Germinal center (tissue), 1 donor: Measurements from ENCODE around the gene PCSK6.

ENCODE experiments used
- DNase-seq: peaks from one replicate; pipeline ENCODE4 v3.0.0; 2012; ENCODE audit warnings: mixed read lengths, low spot score

Gene PCSK6

DNA sequence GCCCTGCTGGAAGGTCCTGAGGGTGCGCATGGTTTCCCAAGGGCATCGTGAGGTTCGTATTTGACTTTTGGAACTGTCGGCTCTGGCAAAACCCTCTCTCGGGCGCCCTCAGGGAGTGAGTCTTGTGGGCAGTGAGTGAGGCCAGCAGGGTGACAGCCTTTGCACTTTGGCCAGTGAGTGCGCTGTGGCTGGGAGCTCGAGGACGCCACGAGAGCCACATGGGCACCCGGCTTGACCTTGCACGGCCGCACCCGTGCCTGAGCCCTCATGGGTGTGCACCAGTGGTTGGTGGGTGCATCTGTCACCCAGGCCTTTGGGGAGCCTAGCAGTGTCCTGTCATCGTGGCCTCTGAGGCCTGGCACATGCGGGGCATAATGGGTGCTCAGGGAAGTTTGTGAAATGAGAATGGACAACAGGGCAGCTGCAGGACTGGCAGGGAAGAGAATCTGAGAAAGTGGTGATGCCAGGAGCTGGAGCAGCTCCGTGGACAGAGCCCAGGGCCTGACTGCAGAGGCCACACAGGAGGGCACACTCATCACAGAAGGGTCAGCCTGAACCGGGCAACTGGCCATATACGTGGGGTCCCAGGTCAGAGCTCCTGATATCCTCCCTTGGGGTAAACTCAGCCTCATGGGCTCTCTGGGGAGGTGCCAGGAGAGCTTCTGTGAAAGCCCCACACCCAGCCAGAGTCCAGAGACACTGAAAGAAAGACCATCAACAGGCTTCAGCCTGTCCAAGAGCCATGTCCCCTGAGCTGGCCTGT lies 164.1 kb downstream of the PCSK6 start:
- DNase-seq, result no peak

DNA sequence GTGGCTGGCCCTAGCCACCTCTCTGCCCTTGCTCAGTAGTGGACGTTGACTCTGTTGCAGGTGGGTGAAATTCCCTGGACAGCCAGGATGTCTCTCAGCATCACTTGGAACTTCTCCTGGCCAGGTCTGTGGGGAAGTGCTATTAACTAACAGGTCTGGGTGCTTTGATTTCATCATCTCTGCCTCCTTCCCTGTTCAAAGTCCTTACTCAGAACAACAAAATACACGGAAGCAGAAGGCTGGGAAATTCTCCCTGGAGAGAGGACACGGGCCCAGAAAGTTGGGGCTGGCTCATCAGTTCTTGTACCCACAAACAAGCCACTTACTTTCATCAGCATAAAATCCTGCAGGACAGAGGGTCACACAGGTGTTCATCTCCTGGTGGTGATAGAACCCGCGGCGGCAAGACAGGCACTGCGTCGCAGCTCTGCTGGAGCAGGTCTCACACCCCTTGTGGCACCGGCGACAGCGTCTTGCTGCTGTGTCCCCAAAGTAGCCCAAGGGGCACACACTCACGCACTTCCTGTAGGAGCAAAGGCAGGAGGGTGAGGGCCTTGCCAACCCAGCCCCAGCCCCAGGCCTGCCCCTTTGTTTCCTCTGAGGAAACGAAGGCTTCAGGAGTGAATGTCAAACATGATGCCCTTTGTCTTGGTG lies 164.9 kb downstream of the PCSK6 start:
- no peak for DNase-seq

DNA sequence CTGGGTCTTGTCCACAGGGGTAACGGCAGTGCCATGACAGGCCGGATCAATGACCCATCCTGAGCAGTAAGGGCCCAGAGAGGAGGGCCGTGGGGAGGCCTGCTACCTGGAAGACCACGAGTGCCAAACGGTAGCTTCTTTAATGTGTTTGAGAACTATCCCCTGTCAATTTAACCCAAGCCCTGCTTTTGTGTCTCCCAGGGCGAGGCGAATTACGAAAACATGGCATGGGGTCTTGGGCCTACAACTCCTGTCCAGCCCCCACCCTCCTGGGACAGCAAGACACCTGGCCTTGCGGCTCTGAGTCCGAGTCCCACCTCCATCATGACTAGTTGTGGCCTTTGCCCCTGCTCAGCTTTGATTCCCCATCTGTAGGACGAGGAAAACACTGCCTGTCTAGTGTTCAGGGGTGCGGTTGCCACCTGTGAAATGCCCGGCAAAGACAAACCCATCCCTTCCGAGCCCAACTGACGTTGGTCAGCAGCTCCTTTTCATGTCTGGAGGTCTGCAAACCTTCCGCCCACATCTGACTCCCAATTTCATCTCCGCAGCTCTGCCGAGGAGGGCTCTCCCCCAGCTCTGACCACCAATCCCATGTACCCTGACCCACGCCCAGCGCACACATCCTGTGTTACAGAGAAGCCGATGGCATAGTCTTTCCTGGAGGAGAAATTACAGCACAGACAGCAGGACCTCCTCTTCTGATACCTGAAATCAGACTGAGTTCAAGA lies 165.5 kb downstream of the PCSK6 start:
- DNase-seq, result no peak

DNA sequence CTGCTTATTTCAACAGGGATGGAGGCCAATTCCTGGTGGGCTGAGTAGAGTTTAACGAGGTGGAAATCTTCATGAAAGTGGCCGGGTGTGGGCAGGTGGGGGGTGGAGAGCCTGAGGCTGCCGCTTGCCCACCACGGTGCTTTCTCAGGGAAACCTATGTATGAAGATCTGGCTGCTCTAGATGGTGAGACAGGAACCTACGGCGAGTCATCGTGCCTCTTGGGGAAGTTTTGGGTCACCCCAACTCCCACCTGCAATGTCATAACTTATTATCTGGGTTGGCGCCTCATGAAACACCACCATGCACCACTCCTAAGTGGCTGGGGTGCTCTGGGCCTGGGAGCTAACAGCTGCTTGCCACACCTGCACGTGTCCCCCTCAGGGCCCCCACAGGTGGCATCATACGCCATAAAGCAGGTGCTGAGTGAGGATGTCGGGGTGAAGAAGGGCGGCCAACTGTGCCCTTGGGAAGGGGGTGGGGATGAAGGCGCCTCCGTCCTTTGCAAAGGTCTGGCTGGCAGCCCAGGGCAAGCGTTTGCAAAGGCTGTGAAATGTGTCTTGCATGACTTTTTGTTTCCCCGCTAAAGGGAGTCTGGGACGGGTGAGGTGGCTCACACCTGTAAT lies 166.5 kb downstream of the PCSK6 start:
- DNase-seq, result no peak

DNA sequence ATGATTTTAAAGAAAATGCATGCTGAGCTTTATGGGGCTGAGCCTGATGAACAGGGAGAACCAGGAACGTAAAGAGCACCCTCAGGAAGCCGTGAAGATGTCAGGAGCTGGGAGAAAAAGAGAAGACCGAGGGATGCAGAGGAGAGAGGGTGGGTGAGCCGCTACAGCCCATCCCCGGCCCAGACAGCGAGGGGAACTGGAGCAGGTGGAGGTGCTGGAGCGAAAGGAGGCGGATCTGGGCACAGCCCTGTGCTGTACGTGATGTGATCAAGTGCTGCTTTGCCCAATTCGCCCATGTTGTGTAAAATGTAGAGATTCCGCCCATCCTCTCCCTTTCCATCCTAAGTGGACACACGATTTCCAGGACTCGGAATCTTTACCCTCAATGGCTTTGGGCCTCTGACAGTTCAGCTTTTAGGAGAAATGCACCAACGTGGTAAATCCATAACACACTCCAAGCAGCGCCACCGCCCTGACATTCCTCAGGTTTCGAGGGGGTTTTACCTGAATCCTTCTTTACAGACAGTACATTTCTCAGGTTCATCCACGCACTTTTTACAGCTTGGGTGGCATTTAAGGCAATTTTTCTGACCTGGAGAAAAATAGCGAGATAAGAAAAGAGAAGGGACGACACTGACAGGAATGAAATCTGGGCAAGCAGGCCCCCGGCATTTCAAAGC lies 167.4 kb downstream of the PCSK6 start:
- no peak for DNase-seq

DNA sequence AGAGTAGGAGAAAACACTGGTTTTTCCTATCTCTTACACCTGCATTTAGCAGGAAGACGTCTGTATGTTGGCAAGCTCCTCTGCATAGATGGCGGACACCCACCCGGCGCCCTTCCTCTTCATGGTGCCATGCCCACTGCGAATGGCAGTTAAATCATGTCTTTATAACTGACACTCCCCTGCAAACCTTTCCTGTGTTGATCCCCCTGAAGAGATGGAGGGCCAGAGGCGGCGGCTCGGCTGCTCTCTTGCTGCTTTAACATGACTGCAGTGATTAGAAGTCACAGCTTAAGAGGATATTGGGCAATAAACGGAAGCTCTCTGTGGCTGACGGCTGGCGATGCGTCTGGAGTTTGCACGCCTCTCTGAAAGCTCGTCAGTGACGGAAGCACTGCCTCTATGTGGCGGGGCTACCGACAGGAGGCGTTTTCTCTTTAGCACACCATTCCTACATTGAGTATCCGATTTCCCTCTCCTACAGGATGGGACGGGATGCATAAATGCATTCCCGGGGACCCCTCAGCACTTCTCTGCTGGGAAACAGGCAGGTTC lies 168.9 kb downstream of the PCSK6 start:
- DNase-seq, result peak; percentile 22

DNA sequence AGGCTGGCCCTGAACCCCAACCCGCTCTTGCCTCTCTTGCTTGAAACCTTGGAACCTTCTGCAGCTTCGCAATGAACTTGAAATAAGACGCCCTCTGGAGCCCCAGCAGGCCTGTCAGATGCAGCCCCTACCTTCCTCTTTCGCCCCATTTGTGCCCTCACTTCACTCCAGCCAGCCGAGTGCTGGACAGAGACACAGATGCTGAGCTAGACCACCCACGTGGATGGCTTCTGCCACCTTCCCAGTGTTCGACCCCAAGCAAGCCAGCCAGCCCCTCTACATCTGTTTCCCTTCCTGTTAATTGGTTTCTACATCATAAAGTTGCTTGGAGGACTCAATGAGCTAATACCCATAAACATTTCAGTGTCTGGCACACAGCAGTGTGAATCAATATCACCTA lies 170.7 kb downstream of the PCSK6 start:
- no peak for DNase-seq

DNA sequence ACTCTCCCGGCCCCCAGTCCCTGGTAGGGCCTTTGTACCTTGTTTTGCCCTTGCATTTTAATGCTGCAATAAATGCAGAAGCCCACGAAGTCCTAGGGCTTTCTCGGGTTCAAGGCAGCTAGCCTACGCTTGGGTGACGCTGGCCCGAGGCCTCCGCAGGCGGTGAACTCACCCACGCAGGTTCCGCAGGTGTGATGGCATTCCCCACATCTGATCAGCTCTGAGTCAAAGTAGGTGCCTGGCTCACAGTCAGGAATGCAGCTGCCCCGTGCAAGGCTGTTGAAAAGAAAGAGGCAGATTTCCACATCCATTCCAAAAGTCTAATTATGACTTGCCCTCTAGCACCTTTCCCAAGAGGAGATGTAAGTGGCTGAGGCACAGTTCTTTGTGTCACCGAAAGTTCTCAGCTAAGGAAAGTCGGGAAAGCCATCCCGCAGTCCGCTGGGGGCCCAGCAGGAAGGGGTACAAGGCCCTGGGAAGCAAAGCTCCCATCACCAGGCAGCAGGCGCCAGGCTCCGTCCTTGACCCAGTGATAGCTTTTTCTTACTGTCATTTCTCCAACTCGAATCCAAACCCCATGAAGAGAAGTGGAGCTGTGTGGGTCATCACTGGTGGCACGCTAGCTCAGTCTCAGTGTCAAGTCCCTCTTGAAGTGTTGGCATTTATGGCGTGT lies 171.2 kb downstream of the PCSK6 start:
- DNase-seq, result no peak

DNA sequence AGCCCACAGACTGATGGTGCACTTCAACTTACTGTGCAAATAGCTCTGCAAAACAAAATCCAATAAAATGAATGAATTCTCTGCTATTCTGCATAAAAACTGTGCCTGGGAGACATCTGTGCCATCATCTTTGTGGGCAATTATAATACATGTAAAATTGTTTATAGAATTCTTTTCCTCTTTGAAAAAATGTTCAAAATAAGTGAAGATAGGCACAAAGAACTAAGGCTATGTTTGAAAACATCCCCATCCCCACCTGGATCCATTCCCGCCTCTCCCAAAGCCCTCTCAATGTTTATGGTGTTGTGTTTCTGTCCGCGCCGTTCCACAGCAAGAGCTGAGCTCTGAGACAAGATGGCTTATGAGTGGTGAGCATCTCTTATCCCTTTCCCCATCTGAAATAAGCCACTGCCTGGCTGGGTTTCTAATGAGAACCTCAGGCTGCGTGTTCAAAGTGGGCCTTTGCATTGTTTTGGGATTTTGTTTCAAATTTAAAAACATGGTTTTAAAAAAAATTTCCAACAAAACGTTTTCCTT lies 172.1 kb downstream of the PCSK6 start:
- no peak for DNase-seq

DNA sequence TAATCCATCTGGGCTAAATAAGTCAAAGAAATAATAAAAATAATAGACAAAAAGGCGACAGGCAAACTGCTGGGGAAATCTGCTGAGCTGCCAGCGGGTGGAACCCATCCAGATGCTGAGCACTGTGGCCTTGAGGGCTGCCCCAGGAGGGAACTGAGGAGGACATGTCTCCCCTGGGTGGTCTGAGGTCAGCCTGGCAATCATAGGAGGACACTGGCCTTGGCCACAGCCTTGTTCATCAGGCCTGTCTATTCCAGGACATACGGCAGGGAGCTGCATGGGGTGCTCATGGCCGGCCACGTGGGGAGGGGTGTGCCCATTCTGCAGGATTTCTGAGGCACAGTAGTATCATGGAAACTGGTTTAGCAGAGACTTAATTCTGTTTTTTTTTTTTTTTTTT lies 173.0 kb downstream of the PCSK6 start:
- no peak for DNase-seq

DNA sequence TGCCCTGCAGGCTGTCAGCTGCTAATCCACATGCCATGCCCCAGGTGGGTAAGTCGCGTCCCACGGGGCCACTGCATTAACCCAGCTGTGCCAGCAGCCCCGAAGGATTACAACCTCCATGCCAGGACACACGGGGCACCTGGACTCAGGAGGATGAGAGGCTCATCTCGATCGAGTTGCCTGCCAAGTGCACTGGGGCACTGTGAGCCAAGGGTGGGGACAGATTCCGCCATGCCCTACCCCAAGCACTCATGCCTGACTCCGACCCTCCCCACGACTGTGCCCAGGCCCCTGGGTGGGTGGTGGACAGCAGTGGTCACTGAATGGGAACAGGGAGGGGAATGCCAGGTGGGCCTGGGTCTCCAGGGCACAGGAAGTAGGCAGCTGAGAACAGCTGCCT lies 173.8 kb downstream of the PCSK6 start:
- no peak for DNase-seq

DNA sequence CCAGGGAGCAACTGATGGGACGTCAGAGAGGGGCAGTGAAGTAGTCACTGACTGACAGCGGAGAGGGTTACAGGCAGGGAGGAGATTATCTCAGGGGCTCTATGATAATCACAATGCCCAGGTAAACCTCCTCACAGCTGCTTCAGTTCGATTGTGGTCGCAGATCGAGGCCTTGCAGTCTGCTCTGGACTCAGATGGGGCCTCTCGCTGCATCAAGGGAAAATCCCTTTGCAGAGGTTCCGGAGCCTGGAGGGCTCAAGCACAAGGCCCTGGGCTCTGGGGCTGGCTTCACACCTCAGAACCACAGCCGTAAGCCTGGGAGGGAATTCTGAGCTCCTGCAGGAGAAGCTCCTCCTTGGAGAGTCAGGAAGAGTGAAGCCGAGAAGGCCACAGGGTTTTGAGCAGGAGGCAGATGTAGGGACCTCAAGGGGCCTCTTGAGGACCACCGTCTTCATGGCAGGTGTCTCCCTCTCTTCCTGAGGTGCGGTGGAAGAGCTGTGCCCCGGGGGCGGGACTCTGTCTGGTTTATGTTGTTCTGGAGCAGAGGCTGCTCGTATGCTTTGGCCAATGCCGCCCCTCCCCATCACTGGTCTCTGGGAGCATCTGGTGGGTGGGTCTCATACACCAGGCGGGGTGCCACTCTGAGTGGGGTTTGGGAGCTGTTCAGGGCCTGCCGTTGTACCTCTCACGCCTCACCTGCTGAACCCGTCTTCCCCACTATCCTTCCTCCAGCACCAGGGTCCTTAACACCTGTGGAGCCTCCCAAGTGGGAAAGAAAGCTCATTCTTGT lies 175.0 kb downstream of the PCSK6 start:
- DNase-seq, result no peak

DNA sequence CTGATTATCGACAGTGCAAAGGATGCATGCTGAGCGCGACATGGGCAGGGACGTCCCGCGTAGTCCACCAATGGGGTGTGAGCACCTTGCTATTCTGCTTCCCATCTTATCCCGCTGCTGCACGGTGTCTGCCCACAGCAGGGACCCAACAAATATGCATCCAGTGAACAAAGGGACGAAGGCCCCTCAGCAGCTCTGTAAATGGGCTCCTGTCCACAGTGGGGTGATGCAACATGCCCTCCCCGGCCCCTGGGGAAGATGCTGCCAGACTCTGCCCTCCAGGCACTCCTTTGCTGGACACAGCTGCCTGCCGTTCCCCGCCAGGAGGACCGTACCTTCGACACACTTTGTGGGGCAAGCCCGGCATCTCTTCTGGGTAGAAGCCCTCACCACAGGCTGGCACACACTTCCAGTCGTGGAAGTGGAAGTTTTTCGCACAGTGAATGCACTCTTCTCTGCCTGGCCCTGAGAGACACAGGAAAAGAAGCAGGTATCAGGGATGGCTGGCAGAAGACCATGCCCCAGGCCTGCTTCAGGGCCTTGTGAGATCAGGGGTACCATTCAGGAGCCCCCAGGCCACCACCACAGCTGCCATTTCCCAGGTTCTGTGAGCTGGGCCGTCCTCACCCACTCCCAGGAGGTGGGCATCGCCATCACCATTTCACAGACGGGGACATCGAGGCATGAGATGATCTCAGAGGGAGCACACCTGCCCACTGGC lies 176.3 kb downstream of the PCSK6 start:
- DNase-seq, result no peak

DNA sequence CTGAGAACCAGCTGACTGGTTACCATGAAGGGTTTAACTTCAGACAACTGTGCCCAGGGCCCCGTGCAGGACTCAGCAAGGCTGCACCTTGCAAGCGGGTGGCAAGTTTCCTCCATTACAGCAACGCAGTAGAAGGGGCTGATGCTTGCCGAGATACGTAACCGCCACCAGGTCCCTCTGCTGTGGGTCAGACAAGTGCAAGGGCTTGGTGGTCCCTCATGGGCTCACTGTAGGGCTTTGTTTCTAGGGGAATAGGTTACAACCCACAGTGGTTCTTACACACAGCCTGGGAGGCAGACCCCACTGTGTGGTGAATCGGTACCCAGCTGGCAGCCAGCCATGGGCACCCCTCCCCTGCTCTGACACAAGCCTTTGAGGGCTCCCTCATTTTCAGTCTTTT lies 179.0 kb downstream of the PCSK6 start:
- DNase-seq, result no peak

DNA sequence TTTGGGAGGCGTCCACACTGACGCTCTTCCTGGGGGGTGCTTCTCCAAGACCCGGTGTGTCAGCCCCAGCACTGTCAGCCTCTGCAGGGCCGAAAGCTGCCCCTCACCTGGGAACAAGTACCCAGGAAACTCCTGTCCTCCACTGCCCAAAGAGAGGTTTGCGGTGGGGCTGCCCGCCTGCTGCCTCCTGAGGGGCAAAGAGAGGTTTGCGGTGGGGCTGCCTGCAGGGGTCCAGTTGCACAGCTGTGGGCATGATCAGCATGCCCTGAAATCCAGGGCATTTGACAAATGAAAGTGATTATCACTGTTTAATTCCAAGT lies 179.4 kb downstream of the PCSK6 start:
- no peak for DNase-seq

DNA sequence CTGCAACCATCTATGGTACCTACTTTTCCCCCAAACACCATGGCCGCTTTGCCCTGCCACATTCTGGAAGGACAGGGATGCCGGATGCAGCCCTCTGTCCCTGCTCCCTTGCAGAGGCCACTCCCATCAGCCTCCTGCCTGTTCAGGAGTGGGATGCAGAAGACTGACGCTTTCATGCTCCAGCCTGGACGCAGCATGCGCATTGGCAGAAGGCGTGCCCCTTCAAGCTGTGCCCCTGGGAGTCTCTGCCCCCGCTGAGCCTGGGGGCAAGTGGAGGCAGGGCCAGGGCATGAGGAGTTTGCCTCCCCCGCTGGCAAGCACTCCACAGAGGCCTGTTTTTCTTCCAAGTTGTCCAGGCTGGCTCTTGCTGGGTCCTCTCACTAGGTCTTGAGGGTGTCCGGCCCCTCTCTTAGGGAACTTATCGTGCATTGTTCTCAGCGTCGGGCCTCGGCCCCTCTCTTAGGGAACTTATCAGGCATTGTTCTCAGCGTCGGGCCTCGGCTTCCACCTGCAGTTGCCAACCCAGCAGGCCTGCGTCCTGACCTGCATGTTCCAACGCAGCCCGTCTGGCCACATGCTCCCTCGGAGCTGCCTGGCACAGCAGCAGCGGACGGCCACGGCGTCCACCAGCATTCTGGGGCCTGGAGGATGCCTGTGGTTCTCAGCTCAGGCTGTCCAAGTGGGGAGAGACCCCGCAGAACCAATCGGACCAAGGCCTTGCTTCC lies 179.9 kb downstream of the PCSK6 start:
- no peak for DNase-seq

DNA sequence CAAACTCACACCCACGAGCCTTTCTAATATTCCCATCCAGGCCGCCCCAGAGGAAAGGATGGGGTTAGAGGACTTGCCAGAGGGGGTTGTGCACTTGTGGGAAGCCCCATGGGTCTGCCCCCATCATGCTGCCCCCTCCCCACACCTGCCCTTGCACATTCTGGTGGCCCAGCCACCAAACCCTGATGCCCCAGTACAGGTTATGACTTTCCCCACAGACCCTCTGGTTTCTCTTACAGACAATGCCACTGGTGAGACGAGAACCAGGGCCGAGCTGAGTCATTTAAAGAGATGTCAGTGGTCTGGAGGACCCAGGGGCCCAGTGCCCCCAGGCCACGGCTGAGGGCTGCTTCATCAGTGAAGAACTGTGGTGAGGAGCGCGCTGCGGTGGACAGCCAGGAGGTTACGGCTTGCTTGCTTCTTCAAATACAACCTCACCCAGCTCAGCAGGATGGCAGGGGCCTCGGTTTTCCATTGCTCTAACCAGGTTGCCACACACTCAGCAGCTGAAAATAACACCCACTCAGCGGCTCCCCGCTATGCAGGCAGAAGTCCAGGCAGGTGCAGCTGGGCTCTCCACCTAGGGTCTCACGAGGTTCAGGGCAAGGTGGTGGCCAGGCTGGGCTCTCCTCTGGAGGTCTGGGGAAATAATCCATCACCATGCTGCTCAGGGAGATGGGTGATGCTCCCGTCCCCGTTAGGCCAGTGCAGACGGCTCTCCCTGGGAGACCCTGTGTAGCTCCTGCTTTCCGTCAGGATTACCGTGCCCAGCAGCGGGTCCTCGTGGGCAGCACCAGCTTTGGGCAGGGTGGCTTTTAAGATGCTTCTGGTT lies 180.7 kb downstream of the PCSK6 start:
- DNase-seq, result no peak
